ENCODE measurements around the gene WNK4. TPM values are rescaled to one million over a fixed set of nuclear protein-coding genes. Genes with fewer than 3 reads are reported as not detected.

The WNK4 gene
- total RNA-seq, 1 donor from 2014 or later = not detected

- Mint-ChIP-seq H3K36me3 (peaks cover 2% of the 10 kb centered on the region), H3K9me3 (no peaks in the 10 kb centered on the region), H3K4me3 (peak overlapping the region; percentile 4), H3K4me1 (peaks cover 16% of the 10 kb centered on the region), H3K27me3 (ENCODE audit: insufficient read depth, low read depth) (peaks cover 2% of the 10 kb centered on the region), H3K27ac (no peak overlapping the region)
- Histone ChIP-seq H2AFZ (replicated peaks) (no peak overlapping the region), H3K4me1 (peaks cover 11% of the 10 kb centered on the region), H3K79me2 (ENCODE audit: low read depth) (peaks cover 34% of the 10 kb centered on the region), H3K36me3 (no peaks in the 10 kb centered on the region), H3K4me2 (no peak overlapping the region), H3K27ac (no peak overlapping the region), H3K9ac (no peak overlapping the region), H3K4me3 (no peak overlapping the region), H3K27me3 (peaks cover 29% of the 10 kb centered on the region), H3K9me3 (ENCODE audit: low read depth) (no peaks in the 10 kb centered on the region), H3F3A (ENCODE audit: low read depth) (peaks cover 13% of the 10 kb centered on the region), H4K20me1 (ENCODE audit: low read depth) (peaks cover 13% of the 10 kb centered on the region)
- DNase-seq (ENCODE audit: low spot score) = no peak
- TF ChIP-seq CTCF (IDR thresholded peaks at IDR 0.05) (no peak), EZH2phosphoT487 (IDR thresholded peaks at IDR 0.05) (no peak), EZH2 (IDR thresholded peaks at IDR 0.05) (no peak)
Measured at GRCh38 chr17:42830971-42831370, 50.6 kb downstream of the WNK4 start.

- H3K9ac ChIP-seq = peak overlapping the region; percentile 92
- peaks cover 2% of the 10 kb centered on the region for H3K27me3 Mint-ChIP-seq (ENCODE audit: insufficient read depth, low read depth)
- TF ChIP-seq CTCF (IDR thresholded peaks at IDR 0.05) (no peak), EZH2 (IDR thresholded peaks at IDR 0.05) (no peak), EZH2phosphoT487 (IDR thresholded peaks at IDR 0.05) (no peak)
Measured at GRCh38 chr17:42832213-42832933, 52.0 kb downstream of the WNK4 start.

GRCh38 chr17:42832934-42833766 lies 52.7 kb downstream of the WNK4 start, which contains the start of gene PSME3:
Gene PSME3 (plus strand): TSS chr17:42833397. CDS start chr17:42833632, 235 bp downstream.
- Histone ChIP-seq H3K79me2 (ENCODE audit: low read depth) (peaks cover 41% of the 10 kb centered on the region), H3K27me3 (peaks cover 8% of the 10 kb centered on the region), H3K27ac (peak within 1 kb of the TSS; percentile 78), H3K4me2 (peak within 1 kb of the TSS; percentile 96), H3K4me3 (peak within 1 kb of the TSS; percentile 93), H3K9ac (peak within 1 kb of the TSS; percentile 92), H3K36me3 (no peaks in the 10 kb centered on the region), H3K9me3 (ENCODE audit: low read depth) (no peaks in the 10 kb centered on the region), H3F3A (ENCODE audit: low read depth) (peaks cover 13% of the 10 kb centered on the region), H2AFZ (replicated peaks) (peak within 1 kb of the TSS; percentile 90), H3K4me1 (peaks cover 11% of the 10 kb centered on the region), H4K20me1 (ENCODE audit: low read depth) (peaks cover 13% of the 10 kb centered on the region)
- Mint-ChIP-seq H3K4me3 (peak within 1 kb of the TSS; percentile 94), H3K4me1 (peaks cover 16% of the 10 kb centered on the region), H3K36me3 (peaks cover 10% of the 10 kb centered on the region), H3K9me3 (no peaks in the 10 kb centered on the region), H3K27me3 (ENCODE audit: insufficient read depth, low read depth) (peaks cover 2% of the 10 kb centered on the region), H3K27ac (peak within 1 kb of the TSS; percentile 83)
- TF ChIP-seq EZH2phosphoT487 (IDR thresholded peaks at IDR 0.05) = no peak
- DNase-seq (ENCODE audit: low spot score) = peak; percentile 93

More at GRCh38 chr17:42832213-42832933, 52.0 kb downstream of the WNK4 start:
- Mint-ChIP-seq H3K36me3 (peaks cover 5% of the 10 kb centered on the region), H3K27ac (peak overlapping the region; percentile 83), H3K4me3 (peak overlapping the region; percentile 94), H3K9me3 (no peaks in the 10 kb centered on the region), H3K4me1 (peaks cover 16% of the 10 kb centered on the region)
- H3K27ac ChIP-seq = no peak overlapping the region
- peaks cover 16% of the 10 kb centered on the region for H3K27me3 ChIP-seq
- peaks cover 13% of the 10 kb centered on the region for H4K20me1 ChIP-seq (ENCODE audit: low read depth)
- H3K4me1 ChIP-seq = peaks cover 11% of the 10 kb centered on the region
- H3K4me2 ChIP-seq = peak overlapping the region; percentile 96
- no peaks in the 10 kb centered on the region for H3K9me3 ChIP-seq (ENCODE audit: low read depth)
- no peak for DNase-seq (ENCODE audit: low spot score)
- H2AFZ ChIP-seq (replicated peaks) = peak overlapping the region; percentile 90
- H3F3A ChIP-seq (ENCODE audit: low read depth) = peaks cover 13% of the 10 kb centered on the region
- peak overlapping the region; percentile 93 for H3K4me3 ChIP-seq
- H3K36me3 ChIP-seq = no peaks in the 10 kb centered on the region
- H3K79me2 ChIP-seq (ENCODE audit: low read depth) = peaks cover 41% of the 10 kb centered on the region
